ENCODE data around the gene CDKN1C.

Gene CDKN1C

DNA sequence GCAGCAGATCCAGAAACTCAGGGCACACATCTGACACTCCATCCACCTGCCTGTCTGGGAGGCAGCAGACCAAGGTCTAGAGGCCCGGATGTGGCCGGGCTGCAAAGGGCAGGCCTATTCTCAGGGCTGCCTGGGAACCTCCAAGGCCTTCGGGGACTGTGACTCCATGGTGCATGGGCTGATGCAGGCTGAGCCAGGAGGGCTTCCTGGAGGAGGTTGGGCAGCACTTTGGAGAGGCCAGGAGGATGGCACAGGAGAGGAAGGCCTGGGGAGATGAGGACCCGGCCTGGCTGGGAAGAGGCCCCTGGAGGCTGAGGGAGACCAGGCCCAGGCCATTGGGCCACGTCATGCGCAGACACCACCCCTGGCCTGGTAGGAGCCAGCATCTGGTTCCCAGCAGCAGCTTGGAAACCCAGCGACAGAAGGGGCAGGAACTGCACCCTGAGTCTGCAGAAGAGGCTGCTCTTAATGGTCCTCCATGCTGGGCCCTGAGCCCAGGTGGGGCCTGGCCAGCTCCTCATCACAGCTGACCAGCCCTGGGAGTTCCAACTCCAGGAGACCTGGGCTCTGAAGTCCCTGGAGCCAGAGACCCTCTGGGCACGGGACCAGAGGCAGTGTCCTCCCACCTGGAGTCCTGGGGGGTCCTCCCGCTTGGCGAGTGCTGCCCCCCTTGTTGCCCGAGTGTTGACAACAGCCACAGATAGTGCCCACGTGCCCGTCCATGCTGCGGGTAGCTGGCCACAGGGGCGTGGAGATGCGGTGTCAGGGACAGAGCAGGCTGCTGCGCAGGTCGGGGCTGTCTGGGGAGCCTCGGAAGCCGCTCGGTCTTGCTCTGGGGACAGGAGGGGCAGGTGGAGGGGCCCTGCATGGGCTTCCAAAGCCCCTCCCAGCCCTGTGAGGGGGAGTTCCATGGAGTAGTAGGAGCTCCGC is 38.1 kb upstream of the CDKN1C start:
- no peak for FAIRE-seq
- DNase-seq (ENCODE audit: insufficient read length, low spot score), result no peak

- no peak for FAIRE-seq
Observed at GRCh38 chr11:2922655-2923054, 37.1 kb upstream of the CDKN1C start.

GRCh38 chr11:2921742-2922493 is 36.3 kb upstream of the CDKN1C start:
- DNase-seq (ENCODE audit: insufficient read length, low spot score) (no peak), FAIRE-seq (no peak)

More at GRCh38 chr11:2922655-2923054, 37.1 kb upstream of the CDKN1C start:
- no peak for DNase-seq (ENCODE audit: insufficient read length, low spot score)

DNA sequence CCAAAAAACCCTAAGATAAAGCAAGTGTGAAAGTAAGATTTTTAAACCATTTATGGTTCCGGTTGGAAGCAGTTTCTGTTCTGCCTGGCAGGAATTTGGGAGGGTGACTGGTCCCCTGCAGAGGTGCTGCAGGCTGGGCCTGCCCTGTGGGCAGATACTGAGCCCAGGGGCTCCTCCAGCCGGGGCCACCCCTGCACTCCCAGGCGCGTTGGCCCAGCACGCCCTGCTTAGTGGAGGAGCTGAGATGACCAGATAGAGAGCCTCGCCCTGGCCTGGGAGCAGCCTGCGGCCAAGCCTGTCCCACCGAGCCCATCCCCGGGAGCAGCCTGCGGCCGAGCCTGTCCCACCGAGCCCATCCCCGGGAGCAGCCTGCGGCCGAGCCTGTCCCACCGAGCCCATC is 35.7 kb upstream of the CDKN1C start:
- FAIRE-seq, result no peak
- no peak for DNase-seq (ENCODE audit: insufficient read length, low spot score)

- no peak for DNase-seq (ENCODE audit: insufficient read length, low spot score)
- FAIRE-seq, result no peak
Observed at GRCh38 chr11:2920343-2920742, 34.8 kb upstream of the CDKN1C start.

GRCh38 chr11:2919837-2920236 is 34.3 kb upstream of the CDKN1C start:
- FAIRE-seq, result no peak
- DNase-seq (ENCODE audit: insufficient read length, low spot score), result no peak

DNA sequence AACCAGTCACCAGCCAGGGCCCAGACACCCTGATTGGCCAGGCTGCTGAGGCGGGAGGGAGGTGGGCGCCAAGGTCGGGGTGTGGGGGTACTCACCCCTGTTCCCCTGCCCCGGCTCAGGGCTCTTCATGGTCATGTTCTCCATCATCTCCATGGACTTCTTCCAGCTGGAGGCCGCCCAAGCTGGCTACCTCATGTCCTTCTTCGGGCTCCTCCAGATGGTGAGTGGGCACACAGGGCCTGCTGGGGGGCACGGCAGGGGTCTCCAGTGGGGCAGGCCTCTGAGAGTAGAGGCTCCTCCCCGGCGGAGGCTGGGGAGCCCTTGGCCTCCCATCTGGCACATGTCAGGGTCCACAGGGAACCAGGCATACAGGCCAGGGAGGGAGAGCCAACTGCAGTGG is 33.6 kb upstream of the CDKN1C start:
- FAIRE-seq (no peak), DNase-seq (ENCODE audit: insufficient read length, low spot score) (no peak)

GRCh38 chr11:2917842-2918490 is 32.4 kb upstream of the CDKN1C start:
- FAIRE-seq (no peak), DNase-seq (ENCODE audit: insufficient read length, low spot score) (no peak)

GRCh38 chr11:2916892-2917645 is 31.5 kb upstream of the CDKN1C start:
- DNase-seq (ENCODE audit: insufficient read length, low spot score) (no peak), FAIRE-seq (no peak)

- DNase-seq (ENCODE audit: insufficient read length, low spot score) (no peak), FAIRE-seq (no peak)
Observed at GRCh38 chr11:2916114-2916891, 30.7 kb upstream of the CDKN1C start.

DNA sequence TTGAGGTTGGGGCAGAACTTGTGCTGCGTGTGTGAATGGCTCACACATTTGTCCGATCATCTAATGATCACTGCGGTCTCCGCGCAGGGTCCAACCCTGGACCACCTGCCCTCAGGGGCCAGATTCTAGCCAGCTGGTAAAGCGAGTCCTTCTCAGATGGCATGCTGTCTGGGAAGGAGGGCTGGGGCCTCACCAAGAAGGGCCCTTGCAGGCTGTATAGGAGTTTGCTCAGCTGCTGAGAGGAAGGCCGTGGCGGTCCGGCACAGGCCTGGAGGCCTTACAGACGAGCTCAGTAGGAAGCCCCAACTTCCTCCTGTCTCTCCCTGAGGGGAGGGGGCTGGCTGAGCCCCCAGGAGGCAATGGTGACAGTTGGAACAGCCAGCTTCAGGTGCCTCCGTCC is 29.9 kb upstream of the CDKN1C start:
- DNase-seq (ENCODE audit: insufficient read length, low spot score) (no peak), FAIRE-seq (no peak)

GRCh38 chr11:2914455-2915195 is 29.1 kb upstream of the CDKN1C start:
- FAIRE-seq (no peak), DNase-seq (ENCODE audit: insufficient read length, low spot score) (no peak)

DNA sequence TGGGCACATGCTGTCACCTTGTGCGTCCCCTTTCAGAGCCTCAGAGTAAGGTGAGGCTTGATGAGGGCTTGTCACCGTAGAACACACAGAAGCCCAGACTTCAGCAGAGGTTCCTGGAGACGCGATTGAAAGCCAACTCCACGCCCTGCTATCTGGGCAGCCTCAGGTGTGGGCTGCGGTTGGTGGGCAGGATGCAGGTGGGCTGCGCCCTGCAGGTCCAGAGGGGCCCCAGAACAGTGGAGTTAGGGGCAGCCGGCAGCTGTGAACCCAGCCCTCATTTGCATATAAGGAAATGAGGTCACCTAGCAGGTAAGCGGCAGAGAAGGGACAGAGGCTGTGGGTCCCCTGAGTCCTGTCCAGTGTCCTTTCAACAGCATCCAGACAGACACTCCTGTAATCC is 28.2 kb upstream of the CDKN1C start:
- no peak for FAIRE-seq
- DNase-seq (ENCODE audit: insufficient read length, low spot score), result no peak

DNA sequence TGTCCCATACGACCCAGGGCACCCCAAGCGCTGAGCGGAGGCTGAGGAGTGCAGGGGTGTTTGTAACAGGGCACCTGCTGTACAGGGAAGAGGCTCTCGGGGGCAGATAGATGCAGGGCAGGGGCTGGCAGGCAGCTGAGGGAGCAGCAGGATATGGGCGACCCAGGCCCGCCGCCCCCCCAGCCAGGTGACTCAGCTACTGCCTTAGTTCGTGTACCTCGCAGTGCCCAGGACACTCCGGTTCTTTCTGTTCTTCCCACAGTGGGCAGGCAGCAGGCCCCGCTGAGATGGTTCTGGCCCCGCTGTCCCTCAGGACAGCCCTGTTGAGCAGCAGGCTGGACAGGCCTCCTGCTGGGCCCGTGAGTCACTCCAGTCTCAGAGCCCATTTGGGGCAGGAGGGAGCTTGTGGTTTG is 27.4 kb upstream of the CDKN1C start:
- no peak for DNase-seq (ENCODE audit: insufficient read length, low spot score)

DNA sequence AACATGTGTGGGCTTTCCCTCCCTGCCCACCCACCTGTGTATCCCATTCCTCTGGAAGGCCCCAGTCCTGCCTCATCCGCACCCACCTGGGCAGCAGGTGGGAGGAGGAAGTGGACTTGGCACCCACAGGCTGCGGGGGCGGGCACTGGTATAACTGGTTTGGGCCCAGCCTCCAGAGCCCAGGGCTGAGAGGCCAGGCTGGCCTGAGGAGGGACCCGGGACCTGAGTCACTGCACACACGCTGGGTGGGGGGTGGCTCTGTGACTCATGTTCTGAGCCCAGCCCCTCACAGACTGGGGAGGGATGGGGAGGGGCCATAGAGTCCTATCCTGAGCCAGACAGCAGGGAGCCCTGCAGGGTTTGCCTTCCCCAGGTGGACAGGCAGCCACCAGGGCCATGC is 26.9 kb upstream of the CDKN1C start:
- FAIRE-seq, result peak; percentile 88
- peak; percentile 90 for DNase-seq (ENCODE audit: insufficient read length, low spot score)

More for the DNA sequence above, 27.4 kb upstream of the CDKN1C start:
- FAIRE-seq, result no peak

- FAIRE-seq, result peak; percentile 74
- no peak for DNase-seq (ENCODE audit: insufficient read length, low spot score)
Observed at GRCh38 chr11:2911785-2912391, 26.3 kb upstream of the CDKN1C start.

GRCh38 chr11:2911088-2911784 is 25.7 kb upstream of the CDKN1C start:
- DNase-seq (ENCODE audit: insufficient read length, low spot score) (no peak), FAIRE-seq (no peak)

DNA sequence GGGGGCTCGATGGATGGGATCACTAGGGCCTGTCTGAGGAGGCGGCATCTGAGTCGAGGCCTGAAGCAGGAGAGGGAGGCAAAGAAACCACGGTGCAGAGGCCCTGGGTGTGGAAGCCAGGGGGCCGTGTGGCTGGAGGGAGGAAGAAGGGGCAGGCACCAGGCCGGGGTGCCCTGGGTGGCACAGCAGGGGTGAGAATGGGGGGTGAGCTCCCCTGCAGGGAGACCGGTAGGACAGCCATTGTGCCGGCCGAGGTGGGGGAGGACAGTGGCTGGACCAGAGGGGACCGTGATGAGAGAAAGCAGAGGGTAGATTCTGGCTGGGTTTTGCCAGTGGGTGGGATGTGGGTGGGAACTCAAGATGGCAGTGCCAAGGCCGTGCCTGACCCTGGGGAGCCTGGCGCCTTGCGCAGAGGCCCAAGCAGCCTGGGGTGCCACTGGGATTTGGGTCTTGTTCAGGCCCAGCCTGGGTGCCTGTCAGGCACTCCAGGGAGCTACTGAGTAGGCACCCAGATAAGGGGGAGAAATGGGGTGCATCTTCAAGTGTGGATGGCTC is 24.9 kb upstream of the CDKN1C start:
- no peak for DNase-seq (ENCODE audit: insufficient read length, low spot score)
- FAIRE-seq, result no peak

Measured in HTR-8/SVneo (cell line).